GM11168 (cell line): Measurements from ENCODE around the gene SVIL.
"Not testable (repeated sequence)": the region's sequence is repeated elsewhere in the genome, so short reads cannot be mapped to it uniquely, and the experiment has no call there.

ENCODE experiments used
- in situ Hi-C: fragments of 300-500 bp; cut with MboI; formaldehyde crosslinking; loops from one replicate; pipeline ENCODE4 v1.12.0; 2022; ENCODE audit warnings: low sequenced_read_pairs; ENCODE audit not compliant: unreplicated experiment

Gene SVIL

DNA sequence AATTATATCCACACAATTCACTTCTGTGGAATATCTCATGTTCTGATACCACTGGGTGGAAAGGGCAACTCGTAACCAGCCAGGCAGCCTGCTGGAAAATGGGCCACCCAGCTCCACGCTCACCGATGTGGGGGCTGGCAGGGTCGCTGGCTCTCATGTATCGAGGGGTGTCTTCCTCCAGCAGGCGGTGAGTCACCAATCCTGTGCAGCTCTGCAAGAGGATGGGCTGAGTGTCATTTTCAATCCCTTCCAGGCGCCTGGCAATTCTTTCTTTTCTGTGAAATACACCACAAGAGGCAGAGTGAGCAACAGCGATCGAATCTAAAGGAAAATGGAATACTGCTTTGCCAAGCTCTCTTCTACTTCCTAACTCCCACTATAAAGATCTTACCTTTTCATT is 80.1 kb downstream of the SVIL start:
- in situ Hi-C loops = no loop called here

DNA sequence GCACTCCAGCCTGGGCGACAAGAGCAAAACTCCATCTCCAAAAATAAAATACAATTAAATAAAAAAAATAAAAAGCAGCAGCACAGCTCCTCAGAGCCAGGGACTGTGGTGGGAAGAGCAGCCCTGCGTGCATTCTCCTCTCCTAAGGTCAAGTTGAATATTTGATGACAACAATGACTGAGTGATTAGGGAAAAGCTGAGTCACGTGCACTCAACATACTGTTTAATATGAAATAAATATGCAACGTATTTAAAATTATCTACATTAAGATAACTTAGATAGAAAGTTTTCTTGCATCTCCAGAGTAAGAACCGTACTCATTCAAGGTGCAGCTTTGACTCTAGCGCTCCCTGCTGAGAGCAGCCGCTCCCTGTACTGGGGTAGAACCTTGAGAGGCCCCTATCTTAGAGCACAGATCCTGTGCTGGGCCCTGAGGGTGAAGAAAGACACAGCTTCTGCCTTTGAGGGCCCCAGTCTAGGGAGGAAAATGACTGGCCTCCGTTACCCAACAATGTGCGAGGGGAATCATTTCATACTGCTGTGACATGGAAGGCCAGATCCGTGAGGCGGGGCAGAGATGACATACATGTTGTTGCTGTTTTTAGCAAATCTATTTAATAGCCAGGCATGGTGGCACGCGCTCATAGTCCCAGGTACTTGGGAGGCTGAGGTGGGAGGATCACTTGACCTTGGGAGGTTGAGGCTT is 81.1 kb downstream of the SVIL start:
- in situ Hi-C loops = no loop called here

DNA sequence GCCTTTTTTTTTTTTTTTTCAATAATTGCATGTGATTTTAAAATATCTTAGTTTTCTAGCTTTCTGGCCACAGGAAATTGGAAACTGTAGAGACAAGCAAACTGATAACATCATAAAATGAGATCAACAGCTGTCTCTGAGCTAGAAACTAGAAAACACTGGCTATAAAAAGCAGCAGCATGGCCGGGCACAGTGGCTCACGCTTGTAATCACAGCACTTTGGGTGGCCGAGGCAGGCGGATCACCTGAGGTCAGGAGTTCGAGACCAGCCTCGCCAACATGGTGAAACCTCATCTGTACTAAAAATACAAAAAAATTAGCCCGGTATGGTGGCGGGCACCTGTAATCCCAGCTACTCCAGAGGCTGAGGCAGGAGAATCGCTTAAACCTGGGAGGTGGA is 81.7 kb downstream of the SVIL start:
- in situ Hi-C loops = not testable (repeated sequence)

DNA sequence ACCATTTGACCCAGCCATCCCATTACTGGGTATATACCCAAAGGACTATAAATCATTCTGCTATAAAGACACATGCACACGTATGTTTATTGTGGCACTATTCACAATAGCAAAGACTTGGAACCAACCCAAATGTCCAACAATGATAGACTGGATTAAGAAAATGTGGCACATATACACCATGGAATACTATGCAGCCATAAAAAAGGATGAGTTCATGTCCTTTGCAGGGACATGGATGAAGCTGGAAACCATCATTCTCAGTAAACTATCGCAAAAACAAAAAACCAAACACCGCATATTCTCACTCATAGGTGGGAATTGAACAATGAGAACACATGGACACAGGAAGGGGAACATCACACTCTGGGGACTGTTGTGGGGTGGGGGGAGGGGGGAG is 85.3 kb downstream of the SVIL start:
- in situ Hi-C loops = not testable (repeated sequence)

DNA sequence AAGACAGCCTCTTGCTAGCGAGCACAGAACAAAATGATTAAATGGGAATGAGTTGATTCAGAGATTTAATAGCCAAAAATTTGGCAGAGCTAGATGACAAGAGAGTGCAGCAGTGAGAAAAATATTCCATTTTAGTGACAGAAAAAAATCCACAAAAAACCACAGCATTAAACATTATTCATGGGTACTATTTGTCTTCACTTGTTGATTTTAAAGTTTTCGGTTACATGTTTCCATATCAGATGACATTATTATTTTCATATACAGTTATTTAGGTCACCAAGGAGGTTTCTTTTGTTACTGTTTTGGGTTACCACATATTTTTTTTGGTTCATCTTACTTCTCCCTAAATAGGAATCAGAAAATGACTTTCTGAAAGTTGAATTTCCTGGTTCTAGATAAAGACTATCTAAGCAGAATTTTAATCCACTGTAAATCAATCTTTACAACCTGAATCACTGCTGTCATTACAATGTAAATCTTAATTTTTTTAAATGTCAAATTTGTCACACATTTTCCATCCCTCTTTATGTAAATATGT is 87.9 kb downstream of the SVIL start:
- in situ Hi-C loops = no loop called here

DNA sequence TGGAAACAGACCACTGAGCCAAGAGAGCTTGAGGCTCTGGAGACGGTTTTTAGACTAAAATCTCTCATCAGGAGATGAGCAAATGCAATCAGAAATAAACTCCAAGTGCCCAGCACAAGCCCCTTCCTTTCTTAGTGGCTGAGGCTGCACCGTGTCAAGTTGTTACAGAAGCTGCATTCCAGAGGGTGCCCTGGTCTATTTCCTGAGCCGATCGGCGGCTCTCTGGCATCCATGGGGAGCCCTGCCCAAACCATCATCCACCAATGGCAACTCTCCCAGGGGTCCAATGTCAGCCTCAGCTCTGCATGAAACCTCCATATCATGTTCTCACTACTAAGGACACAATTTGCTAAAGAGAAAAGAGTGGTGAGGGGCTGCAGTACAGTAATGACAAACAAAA is 89.6 kb downstream of the SVIL start:
- in situ Hi-C loops = no loop called here

DNA sequence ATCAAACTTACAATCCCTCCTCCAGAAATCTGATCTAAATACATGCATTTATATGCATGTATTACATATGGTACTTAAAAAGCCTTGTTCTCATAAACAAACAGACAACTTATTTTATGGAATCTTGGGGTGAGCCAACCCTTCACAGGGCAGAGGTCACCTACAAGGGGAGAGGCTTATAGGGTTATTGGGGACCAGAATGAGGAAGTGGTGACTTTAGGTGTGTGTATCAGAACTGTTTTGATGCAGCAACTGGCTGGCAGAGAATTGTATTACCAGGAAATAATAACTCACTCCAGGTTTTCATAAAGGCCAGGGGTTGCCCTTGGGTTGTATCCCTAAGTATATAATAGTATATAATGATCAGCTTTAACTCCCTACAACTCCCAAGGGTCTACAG is 91.1 kb downstream of the SVIL start:
- in situ Hi-C loops = no loop called here

DNA sequence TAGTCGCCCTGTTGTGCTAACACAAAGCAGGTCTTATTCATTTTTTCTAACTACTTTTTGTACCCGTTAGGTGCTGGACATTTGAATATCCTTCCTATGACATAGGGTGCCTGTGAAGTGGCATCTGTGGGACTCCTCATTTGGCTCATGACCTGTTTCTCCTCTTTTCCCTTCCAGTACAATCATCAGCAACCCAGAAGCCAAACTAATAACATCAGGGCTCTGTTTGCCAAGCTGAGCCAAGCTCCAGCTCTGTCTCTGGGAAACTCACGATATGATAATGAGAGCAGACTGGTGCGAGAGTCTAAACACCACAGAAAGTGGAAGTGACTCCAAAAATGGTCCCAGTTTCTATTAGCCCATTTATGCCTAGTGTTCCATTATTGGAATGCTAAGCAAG is 92.0 kb downstream of the SVIL start:
- in situ Hi-C loops = no loop called here

DNA sequence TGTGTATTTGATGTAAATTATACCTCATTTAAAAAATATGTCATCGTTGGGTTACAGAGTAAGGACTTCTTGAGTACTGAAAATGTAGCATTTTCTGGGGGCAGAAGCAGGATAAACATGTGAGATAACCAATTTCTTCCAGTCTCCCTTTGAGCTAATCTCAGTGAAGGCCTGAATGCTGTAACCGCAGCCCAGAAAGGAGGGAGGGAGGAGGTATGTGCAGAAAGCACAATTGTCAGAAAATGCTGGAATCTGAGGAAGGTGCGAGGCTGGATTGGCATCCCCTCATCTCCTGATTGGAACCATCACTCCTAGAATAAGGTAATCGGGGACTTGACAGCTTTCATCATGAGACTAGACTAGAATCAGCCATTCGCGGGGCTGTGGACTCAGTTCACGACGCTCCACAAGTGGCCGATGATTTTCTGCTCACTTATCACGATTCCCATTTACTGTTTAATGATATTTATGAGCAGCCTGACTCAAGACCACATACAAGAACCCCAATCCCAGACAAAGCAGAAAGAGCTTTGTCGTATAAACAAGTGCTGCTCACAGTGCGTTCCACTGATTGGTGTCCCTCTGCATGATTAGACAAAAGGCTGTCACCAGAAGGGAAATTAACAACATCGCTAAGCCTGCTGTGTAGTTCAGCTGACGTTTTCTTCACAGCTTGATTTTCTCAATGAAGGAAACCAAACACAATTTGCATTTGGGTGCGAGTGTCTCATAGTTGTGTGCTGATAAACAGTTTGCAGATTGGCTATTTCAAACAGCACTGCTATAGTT is 93.2 kb downstream of the SVIL start:
- in situ Hi-C loops = no loop called here

DNA sequence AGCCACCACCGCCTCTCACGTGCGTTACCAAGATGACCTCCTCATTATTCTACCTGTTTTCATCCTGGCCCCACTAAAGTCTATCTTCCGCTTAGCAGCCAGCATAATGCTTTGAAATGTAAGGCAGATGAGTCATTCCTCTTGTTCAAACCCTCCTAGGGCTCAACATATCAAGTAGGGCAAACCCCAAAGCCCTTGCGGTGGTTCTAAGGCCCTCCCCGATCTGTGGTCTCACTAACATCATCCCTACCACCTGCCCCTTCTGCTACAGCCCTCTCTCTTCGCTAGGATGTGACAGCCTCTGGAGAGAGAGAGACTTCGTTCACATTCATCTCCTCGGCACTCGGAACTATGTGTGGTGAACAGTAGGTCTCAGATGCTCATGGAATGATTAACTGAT is 94.8 kb downstream of the SVIL start:
- in situ Hi-C loops = no loop called here

DNA sequence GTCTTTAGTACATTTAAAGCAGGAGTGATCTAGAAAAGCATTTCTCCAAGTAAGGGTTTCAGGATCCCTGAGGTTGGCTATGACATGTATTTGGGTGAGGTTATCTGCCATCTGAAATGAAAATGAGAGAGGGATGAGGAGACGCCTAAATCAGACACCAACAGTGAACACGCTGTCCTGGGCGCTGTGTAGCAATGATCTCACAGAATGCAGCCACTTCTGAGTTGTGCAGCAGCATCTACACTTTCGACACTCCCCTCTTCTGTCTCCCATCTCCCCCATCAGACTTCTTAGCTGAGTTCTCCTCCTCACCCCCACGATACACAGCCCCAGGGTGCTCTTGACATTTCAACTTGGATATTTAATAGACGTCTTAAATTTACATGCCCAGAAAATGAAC is 95.4 kb downstream of the SVIL start:
- in situ Hi-C loops = no loop called here

DNA sequence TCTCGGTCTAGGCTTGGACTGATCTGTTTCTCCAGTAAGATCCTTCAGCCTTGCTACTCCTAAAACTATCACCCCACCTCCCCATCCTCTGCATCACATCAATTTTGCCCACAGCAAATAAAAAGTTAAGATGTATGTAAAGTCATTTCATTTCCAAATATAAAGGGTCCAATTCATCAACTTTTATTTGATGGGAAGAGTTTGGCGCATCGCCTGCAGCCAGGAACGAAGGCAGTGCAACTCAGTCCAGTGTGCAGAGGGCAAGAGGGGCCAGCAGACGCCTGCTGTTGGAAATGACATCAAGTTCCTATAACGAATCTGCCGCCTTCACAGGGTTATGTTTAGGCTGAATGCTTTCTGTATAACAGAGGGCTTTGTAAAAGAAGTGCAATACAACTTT is 97.0 kb downstream of the SVIL start:
- in situ Hi-C loops = no loop called here

DNA sequence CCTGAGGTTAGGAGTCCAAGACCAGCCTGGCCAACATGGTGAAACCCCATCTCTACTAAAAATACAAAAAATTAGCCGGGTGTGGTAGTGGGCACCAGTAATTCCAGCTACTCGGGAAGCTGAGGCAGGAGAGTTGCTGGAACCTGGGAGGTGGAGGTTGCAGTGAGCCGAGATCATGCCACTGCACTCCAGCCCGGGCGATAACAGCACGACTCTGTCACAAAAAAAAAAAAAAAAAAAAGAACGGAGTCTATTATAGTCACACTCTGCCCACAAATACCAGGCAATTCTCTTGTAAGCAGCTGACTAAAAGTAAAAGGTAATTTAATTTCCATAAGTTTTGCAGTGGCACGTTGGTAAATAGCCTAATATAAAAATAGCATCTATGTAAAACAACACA is 98.1 kb downstream of the SVIL start:
- in situ Hi-C loops = not testable (repeated sequence)

DNA sequence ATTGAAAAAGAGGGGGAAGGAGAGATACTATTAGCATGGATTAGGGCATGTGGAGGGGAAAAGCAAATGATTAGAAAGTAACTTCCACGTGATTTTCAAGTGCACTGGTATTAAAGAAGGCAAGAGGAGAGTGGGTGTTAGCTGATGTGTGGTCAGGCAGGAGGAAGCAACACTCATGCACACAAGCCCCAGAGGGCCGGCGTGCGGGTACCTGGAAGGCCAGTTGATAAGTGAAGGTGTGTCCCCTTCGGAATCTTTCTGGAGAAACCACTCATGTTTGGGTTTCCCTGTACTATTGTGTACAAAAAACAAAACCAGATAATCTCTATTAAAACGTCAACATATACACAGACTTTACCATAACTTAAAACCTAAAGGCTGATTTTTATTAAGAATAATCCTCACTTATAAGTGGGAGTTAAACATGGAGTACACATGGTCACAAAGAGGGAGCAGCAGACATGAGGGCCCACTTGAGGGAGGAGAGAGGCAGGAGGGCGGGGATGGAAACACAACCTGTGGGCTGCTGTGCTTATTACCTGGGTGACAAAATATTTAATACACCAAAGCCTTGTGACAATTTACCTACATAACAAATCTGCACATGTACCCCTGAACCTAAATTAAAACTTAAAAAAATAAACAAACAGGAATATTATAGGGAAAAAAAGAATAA is 98.9 kb downstream of the SVIL start:
- in situ Hi-C loops = no loop called here

DNA sequence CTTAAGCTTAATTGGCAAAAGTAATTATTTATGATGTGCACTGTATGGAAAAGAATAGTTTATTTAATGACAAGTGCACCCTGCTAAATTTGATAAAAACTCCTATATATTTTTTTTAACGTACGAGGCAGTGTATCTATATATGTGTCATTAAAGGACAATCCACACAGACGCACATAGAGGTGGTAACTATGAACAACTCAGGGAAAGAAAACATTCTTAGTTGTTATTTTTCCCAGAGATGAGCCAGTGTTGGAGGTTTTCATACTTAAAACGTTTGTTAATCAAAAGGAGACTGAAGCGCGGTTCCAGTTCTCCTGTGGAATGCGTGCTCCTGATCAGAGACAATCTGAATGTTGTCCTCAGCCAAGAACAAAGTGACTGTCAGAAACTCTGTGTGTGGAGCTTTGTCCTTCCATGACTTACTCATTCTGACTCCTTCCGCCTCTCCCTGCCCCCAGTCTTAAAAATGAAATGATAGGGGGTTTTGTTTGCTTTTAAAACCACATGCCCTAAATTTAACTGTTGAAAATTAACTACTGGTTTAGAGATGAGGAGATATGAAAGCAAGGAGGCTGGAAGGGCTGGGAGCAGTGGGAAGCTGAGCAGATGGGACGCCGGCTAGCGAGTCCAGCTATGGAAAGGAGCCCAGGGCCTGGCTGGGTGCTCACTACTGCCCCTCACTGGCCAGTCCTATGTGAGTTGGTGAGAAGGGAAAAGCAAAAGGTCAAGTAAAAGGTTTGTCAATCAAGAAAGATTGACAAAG is 99.6 kb downstream of the SVIL start:
- in situ Hi-C loops = no loop called here

DNA sequence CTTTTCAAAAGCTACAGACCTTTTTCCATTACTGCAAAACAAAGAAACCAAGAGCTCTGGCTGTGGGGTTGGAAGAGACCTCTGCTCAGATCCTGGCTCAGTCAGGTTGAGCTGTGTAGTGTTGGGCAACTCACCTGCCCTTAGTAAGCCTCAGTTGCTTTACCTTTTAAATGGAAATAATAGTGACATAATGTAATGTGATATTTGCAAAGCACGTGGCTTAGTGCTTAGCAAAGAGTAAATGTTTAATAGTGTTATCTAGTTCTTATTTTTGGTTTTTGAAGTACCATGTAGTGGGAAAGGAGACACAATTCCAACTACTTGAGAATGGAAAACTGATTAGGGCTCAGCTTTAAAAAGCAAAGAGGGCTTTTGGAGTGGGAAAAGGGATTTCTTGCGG is 100.2 kb downstream of the SVIL start:
- in situ Hi-C loops = no loop called here

DNA sequence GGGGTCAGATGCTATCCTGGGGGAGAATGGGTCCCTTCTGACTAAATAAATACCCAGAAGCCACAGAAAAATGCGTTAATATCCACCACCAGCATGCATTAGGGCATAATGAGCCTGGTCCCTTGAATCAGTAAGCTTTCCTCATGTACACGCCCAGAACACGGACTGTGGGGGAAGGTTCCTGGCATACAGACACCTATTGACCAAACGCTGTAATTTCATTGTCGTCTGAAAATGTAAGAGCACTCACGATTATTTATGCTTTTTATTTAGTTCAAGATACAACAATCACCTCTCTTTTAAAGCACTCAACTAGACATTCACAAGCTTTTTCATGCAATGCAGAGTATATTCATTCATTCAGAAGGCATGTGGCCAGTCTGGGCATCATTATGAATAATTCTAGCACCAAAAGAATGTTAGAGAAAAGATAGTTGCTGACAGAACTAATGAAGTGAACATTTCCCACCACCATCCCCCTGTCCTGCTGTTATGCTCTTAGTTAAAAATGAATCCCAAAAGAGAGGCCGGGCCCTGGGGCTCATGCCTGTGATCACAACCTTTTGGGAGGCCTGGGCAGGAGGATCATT is 101.0 kb downstream of the SVIL start:
- in situ Hi-C loops = no loop called here

DNA sequence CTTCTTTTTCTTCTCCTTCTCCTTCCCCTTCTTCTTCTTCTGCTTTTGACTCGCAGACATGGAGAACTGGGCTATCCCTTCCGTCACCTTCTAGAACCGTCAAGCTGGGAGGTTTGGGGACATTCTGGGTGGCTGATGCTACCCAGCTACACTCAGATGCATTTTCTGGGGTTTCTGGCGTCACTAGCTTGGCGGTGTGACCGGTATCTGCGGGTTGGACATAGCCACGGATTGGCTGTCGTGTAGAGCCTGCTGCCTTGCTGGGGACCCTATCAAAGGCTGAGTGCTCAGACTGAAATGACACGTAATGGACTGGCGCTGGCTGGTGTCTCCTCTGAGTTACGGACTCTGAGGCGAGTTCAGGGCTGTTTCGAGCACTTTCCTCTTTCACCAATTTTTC is 101.7 kb downstream of the SVIL start:
- in situ Hi-C loops = no loop called here

DNA sequence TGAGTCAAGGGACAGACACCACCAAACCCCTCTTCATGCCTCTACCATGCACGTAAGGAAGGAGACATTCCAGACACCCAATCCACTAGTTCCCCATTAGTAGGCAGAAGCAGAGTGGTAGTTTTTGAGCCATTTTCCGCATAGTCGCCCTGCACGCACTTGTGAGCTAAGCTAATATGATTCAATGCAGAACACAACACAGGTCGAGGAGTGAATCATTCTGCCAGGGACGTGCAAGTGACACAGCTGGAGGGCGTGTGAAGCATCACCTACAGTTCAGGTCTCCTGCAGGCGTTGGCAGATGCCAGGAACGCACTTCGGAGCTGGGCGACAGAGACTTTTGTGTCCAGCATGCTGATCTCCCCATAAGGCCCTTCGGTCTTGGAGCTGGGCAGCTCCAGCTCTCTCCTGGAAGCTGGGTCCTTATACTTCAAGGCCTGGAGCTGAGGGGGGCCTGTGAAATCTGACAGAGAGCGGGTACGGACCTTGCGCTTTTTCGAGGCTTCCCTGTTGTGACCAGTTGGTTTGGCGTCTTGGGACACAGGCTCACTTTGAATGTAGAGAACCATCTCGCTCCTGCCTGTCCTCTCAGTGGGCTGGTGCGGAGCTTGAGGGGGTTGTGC is 102.4 kb downstream of the SVIL start:
- in situ Hi-C loops = no loop called here
